Measurements from ENCODE around the gene TMEM53.

The TMEM53 gene

GRCh38 chr1:44625348-44625747 is 48.9 kb downstream of the TMEM53 start:
- no peak for DNase-seq

GRCh38 chr1:44624268-44624901 is 49.9 kb downstream of the TMEM53 start:
- no peak for DNase-seq

GRCh38 chr1:44621841-44622286 is 52.4 kb downstream of the TMEM53 start:
- DNase-seq: no peak

- no peak for DNase-seq
These were observed 54.2 kb downstream of the TMEM53 start for GRCh38 chr1:44620072-44620471.

- no peak for DNase-seq
These were observed 54.9 kb downstream of the TMEM53 start for GRCh38 chr1:44619261-44619900.

- DNase-seq: no peak
These were observed 56.6 kb downstream of the TMEM53 start for GRCh38 chr1:44617703-44618029.

- DNase-seq: no peak
These were observed 57.1 kb downstream of the TMEM53 start for GRCh38 chr1:44616991-44617702.

GRCh38 chr1:44616284-44616990 is 57.8 kb downstream of the TMEM53 start:
- DNase-seq: no peak

- DNase-seq: no peak
These were observed 60.3 kb downstream of the TMEM53 start for GRCh38 chr1:44613941-44614340.

GRCh38 chr1:44611866-44612265 is 62.4 kb downstream of the TMEM53 start:
- no peak for DNase-seq

GRCh38 chr1:44611419-44611818 is 62.9 kb downstream of the TMEM53 start:
- DNase-seq: no peak

- no peak for DNase-seq
These were observed 63.6 kb downstream of the TMEM53 start for GRCh38 chr1:44610527-44611148.

- DNase-seq: no peak
These were observed 64.3 kb downstream of the TMEM53 start for GRCh38 chr1:44609768-44610526.

- peak; percentile 66 for DNase-seq
These were observed 64.9 kb downstream of the TMEM53 start for GRCh38 chr1:44609412-44609767.

GRCh38 chr1:44608141-44608540 is 66.1 kb downstream of the TMEM53 start:
- no peak for DNase-seq

GRCh38 chr1:44606701-44607281 is 67.5 kb downstream of the TMEM53 start:
- no peak for DNase-seq

GRCh38 chr1:44605914-44606615 is 68.2 kb downstream of the TMEM53 start:
- no peak for DNase-seq

GRCh38 chr1:44604157-44604955 is 69.9 kb downstream of the TMEM53 start:
- no peak for DNase-seq

- DNase-seq: no peak
These were observed 70.6 kb downstream of the TMEM53 start for GRCh38 chr1:44603718-44604117.
